Measurements from ENCODE around the gene TMEM178B. TPM values are rescaled to one million over a fixed set of nuclear protein-coding genes. Genes with fewer than 3 reads are reported as not detected.

The TMEM178B gene
- total RNA-seq, 1 experiment from 2014 or later, result not detected

DNA sequence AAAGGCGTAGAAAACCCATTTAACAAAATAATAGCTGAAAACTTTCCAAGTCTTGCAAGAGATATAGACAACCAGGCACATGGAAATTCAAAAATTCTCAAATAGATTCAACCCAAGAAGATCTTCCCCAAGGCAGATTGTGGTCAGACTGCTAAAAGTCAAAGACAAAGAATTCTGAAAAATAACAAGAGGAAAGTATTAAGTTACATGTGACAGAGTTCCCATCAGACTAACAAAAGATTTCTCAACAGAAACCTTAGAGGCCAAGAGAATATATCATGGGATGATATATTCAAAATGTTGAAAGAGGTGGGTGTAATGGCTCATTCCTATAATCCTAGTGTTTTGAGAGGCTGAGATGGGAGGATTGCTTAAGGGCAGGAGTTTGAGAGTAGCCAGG is 59.8 kb downstream of the TMEM178B start:
- Histone ChIP-seq H3K36me3 (ENCODE audit: insufficient read depth, low read length) (no peaks in the 10 kb centered on the region), H3K9ac (ENCODE audit: low read length) (no peak overlapping the region), H3K27me3 (ENCODE audit: low read length) (no peaks in the 10 kb centered on the region), H2AFZ (ENCODE audit: low read length) (no peak overlapping the region), H3K79me2 (ENCODE audit: low read length) (no peaks in the 10 kb centered on the region), H3K4me3 (ENCODE audit: low read length) (no peak overlapping the region), H4K20me1 (ENCODE audit: insufficient read depth, low read depth, low read length) (no peaks in the 10 kb centered on the region), H3K27ac (ENCODE audit: low read length) (no peak overlapping the region), H3K4me2 (ENCODE audit: low read depth, low read length, poor library complexity, severe bottlenecking) (no peak overlapping the region), H3K9me3 (ENCODE audit: low read length) (no peaks in the 10 kb centered on the region), H3K9me2 (replicated peaks; ENCODE audit: insufficient read depth, low read length) (no peaks in the 10 kb centered on the region), H3K4me1 (ENCODE audit: low read length) (no peaks in the 10 kb centered on the region)
- no peak for DNase-seq

DNA sequence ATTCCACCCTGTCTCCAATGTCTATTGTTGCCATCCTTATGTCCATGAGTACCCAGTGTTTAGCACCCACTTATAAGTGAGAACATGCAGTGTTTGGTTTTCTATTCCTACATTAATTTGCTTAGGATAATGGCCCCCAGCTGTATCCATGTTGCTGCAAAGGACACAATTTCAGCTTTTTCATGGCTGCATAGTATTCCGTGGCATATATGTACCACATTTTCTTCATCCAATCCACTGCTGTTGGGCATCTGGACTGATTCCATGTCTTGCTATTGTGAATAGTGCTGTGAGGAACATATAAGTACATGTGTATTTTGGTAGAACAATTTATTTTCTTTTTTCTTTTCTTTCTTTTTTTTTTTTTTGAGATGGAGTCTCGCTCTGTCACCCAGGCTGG is 68.2 kb downstream of the TMEM178B start:
- Histone ChIP-seq H2AFZ (ENCODE audit: low read length) (no peak overlapping the region), H3K4me1 (ENCODE audit: low read length) (no peaks in the 10 kb centered on the region), H3K9me2 (replicated peaks; ENCODE audit: insufficient read depth, low read length) (no peaks in the 10 kb centered on the region), H3K36me3 (ENCODE audit: insufficient read depth, low read length) (no peaks in the 10 kb centered on the region), H3K4me3 (ENCODE audit: low read length) (no peak overlapping the region), H3K79me2 (ENCODE audit: low read length) (no peaks in the 10 kb centered on the region), H3K9me3 (ENCODE audit: low read length) (no peaks in the 10 kb centered on the region), H3K9ac (ENCODE audit: low read length) (no peak overlapping the region), H4K20me1 (ENCODE audit: insufficient read depth, low read depth, low read length) (no peaks in the 10 kb centered on the region), H3K27me3 (ENCODE audit: low read length) (no peaks in the 10 kb centered on the region), H3K27ac (ENCODE audit: low read length) (no peak overlapping the region), H3K4me2 (ENCODE audit: low read depth, low read length, poor library complexity, severe bottlenecking) (no peak overlapping the region)
- DNase-seq, result no peak

DNA sequence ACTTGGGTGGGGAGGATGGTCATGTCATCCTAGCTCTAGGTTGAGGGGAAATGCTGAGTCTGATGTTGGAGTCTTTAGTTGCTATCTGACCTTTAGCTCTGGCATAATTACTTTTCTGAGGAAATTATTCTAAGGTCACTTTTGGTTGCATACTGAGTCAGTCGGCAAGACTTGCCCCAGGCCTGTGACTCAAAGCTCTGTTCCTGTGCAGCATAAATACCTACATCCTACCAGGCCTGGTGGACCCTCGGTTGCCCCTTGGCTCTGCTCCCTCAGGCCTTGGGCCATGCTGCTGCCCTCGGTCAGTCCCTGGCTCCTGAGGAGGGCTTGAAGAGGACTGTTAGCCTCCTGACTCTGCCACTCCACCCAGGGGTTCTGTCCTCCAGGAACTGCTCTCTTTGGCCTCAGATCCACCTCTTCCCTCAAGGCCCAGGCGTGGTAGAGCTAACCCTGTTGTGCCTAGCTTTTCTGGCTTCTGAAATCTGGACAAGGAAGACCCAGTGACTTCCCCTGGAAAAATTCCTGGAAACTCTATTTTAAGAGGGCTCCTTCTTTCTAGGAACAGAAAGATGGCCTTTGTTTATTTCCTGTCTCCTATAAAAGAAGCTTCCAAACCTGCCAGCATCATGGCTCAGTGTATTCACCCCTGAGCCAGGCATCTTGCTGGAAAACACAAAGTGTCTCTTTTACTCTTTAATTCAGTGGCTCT is 71.2 kb downstream of the TMEM178B start:
- DNase-seq, result no peak
- Histone ChIP-seq H3K79me2 (ENCODE audit: low read length) (no peaks in the 10 kb centered on the region), H3K4me2 (ENCODE audit: low read depth, low read length, poor library complexity, severe bottlenecking) (no peak overlapping the region), H3K9me3 (ENCODE audit: low read length) (no peaks in the 10 kb centered on the region), H3K27me3 (ENCODE audit: low read length) (no peaks in the 10 kb centered on the region), H3K4me1 (ENCODE audit: low read length) (no peaks in the 10 kb centered on the region), H3K4me3 (ENCODE audit: low read length) (no peak overlapping the region), H3K36me3 (ENCODE audit: insufficient read depth, low read length) (no peaks in the 10 kb centered on the region), H3K9me2 (replicated peaks; ENCODE audit: insufficient read depth, low read length) (no peaks in the 10 kb centered on the region), H2AFZ (ENCODE audit: low read length) (no peak overlapping the region), H3K9ac (ENCODE audit: low read length) (no peak overlapping the region), H4K20me1 (ENCODE audit: insufficient read depth, low read depth, low read length) (no peaks in the 10 kb centered on the region), H3K27ac (ENCODE audit: low read length) (no peak overlapping the region)

DNA sequence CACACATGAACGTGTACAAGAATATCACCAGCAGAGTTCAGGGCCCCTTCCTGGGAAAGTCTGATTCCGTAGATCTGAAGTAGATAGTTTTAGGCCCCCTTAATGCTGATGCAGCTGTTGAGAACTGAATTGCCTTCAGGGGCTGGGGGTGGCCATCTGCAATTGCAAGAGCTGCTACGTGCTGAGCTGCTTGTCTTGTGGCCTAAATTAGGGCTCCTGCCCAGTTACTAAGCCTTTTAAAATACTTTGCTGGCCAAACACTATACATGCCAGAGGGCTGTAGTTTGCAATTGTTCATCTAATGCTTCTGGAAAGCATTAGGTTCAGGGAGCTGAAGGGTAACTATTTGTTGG is 71.7 kb downstream of the TMEM178B start:
- H3K27me3 ChIP-seq (ENCODE audit: low read length), result no peaks in the 10 kb centered on the region
- H3K9ac ChIP-seq (ENCODE audit: low read length), result no peak overlapping the region
- H3K9me3 ChIP-seq (ENCODE audit: low read length), result no peaks in the 10 kb centered on the region
- H3K4me1 ChIP-seq (ENCODE audit: low read length), result no peaks in the 10 kb centered on the region
- H3K79me2 ChIP-seq (ENCODE audit: low read length), result no peaks in the 10 kb centered on the region
- H3K27ac ChIP-seq (ENCODE audit: low read length), result no peak overlapping the region
- no peak overlapping the region for H3K4me3 ChIP-seq (ENCODE audit: low read length)
- H3K9me2 ChIP-seq (replicated peaks; ENCODE audit: insufficient read depth, low read length), result no peaks in the 10 kb centered on the region
- H3K36me3 ChIP-seq (ENCODE audit: insufficient read depth, low read length), result no peaks in the 10 kb centered on the region
- no peak overlapping the region for H3K4me2 ChIP-seq (ENCODE audit: low read depth, low read length, poor library complexity, severe bottlenecking)
- no peak for DNase-seq
- H2AFZ ChIP-seq (ENCODE audit: low read length), result no peak overlapping the region
- H4K20me1 ChIP-seq (ENCODE audit: insufficient read depth, low read depth, low read length), result no peaks in the 10 kb centered on the region

DNA sequence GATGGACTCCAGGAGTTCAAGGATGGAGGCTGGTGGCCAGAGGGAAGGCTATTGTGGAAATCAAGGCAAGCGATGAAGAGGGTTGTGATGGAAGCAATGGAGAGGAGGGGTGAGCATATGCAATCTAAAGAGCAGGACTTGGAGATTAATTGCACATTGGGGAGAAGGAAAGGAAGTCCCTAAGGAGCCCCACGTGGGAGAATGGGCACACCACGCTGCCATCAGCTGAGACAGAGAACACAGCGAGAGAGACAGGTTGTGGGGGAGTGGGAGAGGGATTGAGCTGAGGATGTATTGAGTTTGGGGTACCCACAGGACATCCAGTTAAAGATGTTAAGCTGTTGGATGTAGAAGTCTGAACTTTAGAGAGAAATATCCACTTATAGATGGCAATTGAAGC is 73.6 kb downstream of the TMEM178B start:
- Histone ChIP-seq H3K27ac (ENCODE audit: low read length) (no peak overlapping the region), H3K9me2 (replicated peaks; ENCODE audit: insufficient read depth, low read length) (no peaks in the 10 kb centered on the region), H3K4me3 (ENCODE audit: low read length) (no peak overlapping the region), H3K9ac (ENCODE audit: low read length) (no peak overlapping the region), H3K9me3 (ENCODE audit: low read length) (no peaks in the 10 kb centered on the region), H3K4me2 (ENCODE audit: low read depth, low read length, poor library complexity, severe bottlenecking) (no peak overlapping the region), H4K20me1 (ENCODE audit: insufficient read depth, low read depth, low read length) (no peaks in the 10 kb centered on the region), H3K79me2 (ENCODE audit: low read length) (no peaks in the 10 kb centered on the region), H2AFZ (ENCODE audit: low read length) (no peak overlapping the region), H3K4me1 (ENCODE audit: low read length) (no peaks in the 10 kb centered on the region), H3K27me3 (ENCODE audit: low read length) (no peaks in the 10 kb centered on the region), H3K36me3 (ENCODE audit: insufficient read depth, low read length) (no peaks in the 10 kb centered on the region)
- DNase-seq, result no peak

DNA sequence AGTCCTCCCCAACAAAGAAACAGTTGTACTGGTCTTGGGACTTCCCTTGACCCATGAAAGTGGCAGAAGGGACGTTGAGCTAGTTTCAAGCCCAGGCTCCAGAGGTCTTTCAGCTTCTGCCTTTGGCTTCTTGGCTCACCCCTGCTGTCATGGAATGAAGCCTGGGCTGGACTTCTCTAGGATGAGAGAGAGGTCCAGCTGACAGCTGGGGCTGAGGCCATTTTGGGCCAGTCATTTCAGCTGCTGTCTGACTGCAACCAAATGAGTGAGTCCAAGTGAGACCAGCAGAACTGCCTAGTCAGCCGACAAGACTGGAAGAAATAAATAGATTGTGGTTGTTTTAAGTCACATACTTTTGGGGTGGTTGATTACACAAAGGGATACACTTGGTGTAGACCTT is 76.6 kb downstream of the TMEM178B start:
- H2AFZ ChIP-seq (ENCODE audit: low read length), result no peak overlapping the region
- H3K9me3 ChIP-seq (ENCODE audit: low read length), result no peaks in the 10 kb centered on the region
- no peak overlapping the region for H3K9ac ChIP-seq (ENCODE audit: low read length)
- no peak overlapping the region for H3K4me3 ChIP-seq (ENCODE audit: low read length)
- H3K36me3 ChIP-seq (ENCODE audit: insufficient read depth, low read length), result no peaks in the 10 kb centered on the region
- no peaks in the 10 kb centered on the region for H3K27me3 ChIP-seq (ENCODE audit: low read length)
- H3K27ac ChIP-seq (ENCODE audit: low read length), result no peak overlapping the region
- H3K4me1 ChIP-seq (ENCODE audit: low read length), result no peaks in the 10 kb centered on the region
- no peaks in the 10 kb centered on the region for H4K20me1 ChIP-seq (ENCODE audit: insufficient read depth, low read depth, low read length)
- H3K79me2 ChIP-seq (ENCODE audit: low read length), result no peaks in the 10 kb centered on the region
- no peak overlapping the region for H3K4me2 ChIP-seq (ENCODE audit: low read depth, low read length, poor library complexity, severe bottlenecking)
- DNase-seq, result no peak
- H3K9me2 ChIP-seq (replicated peaks; ENCODE audit: insufficient read depth, low read length), result no peaks in the 10 kb centered on the region

DNA sequence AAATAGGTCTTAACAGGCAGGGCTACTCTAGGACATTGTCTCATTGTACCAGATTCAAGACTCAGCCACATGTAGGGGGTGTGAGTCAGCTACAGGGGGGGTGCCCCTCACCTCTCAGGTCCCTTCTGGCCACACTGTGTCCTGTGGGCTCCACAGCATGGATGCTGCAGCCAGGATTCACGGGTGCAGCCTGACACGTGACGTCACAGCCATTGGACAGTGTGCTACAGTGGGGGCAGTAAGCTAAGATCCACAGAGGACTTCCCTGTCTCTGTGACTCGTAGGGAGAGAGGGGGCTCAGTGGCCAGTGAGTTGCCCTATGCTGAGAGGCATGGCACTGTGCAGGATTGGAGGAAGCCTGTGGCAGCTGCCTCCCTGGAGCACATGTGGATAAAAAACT is 77.9 kb downstream of the TMEM178B start:
- Histone ChIP-seq H3K27ac (ENCODE audit: low read length) (no peak overlapping the region), H3K4me2 (ENCODE audit: low read depth, low read length, poor library complexity, severe bottlenecking) (no peak overlapping the region), H3K4me3 (ENCODE audit: low read length) (no peak overlapping the region), H3K4me1 (ENCODE audit: low read length) (no peaks in the 10 kb centered on the region), H2AFZ (ENCODE audit: low read length) (no peak overlapping the region), H3K36me3 (ENCODE audit: insufficient read depth, low read length) (no peaks in the 10 kb centered on the region), H4K20me1 (ENCODE audit: insufficient read depth, low read depth, low read length) (no peaks in the 10 kb centered on the region), H3K27me3 (ENCODE audit: low read length) (no peaks in the 10 kb centered on the region), H3K9ac (ENCODE audit: low read length) (no peak overlapping the region), H3K9me2 (replicated peaks; ENCODE audit: insufficient read depth, low read length) (no peaks in the 10 kb centered on the region), H3K9me3 (ENCODE audit: low read length) (no peaks in the 10 kb centered on the region), H3K79me2 (ENCODE audit: low read length) (no peaks in the 10 kb centered on the region)
- DNase-seq, result no peak

DNA sequence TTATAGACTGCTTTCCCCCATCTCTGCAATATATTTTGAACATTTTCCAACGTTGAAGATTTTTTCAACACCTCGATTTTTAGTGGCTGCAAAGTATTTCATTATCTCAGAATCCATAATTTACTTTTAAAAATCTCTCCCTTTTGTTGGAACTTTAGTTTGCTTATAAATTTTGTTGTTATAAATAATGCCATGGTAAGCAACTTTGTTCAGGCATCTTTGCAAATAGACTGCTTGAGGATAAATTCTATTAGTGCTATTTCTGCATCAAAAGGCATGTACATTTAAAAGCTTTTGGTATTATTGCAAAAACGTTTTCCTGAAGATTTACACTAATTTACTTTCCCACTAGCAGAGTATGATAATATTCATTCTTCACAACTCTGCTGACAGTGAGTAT is 79.4 kb downstream of the TMEM178B start:
- Histone ChIP-seq H3K9me3 (ENCODE audit: low read length) (no peaks in the 10 kb centered on the region), H3K4me3 (ENCODE audit: low read length) (no peak overlapping the region), H3K27me3 (ENCODE audit: low read length) (no peaks in the 10 kb centered on the region), H4K20me1 (ENCODE audit: insufficient read depth, low read depth, low read length) (no peaks in the 10 kb centered on the region), H3K4me1 (ENCODE audit: low read length) (no peaks in the 10 kb centered on the region), H3K4me2 (ENCODE audit: low read depth, low read length, poor library complexity, severe bottlenecking) (no peak overlapping the region), H3K27ac (ENCODE audit: low read length) (no peak overlapping the region), H3K79me2 (ENCODE audit: low read length) (no peaks in the 10 kb centered on the region), H3K9me2 (replicated peaks; ENCODE audit: insufficient read depth, low read length) (no peaks in the 10 kb centered on the region), H3K36me3 (ENCODE audit: insufficient read depth, low read length) (no peaks in the 10 kb centered on the region), H3K9ac (ENCODE audit: low read length) (no peak overlapping the region), H2AFZ (ENCODE audit: low read length) (no peak overlapping the region)
- DNase-seq, result no peak

Measured in Karpas-422 (cell line).